ENCODE results near the gene EPHA5. TPM values are rescaled to one million over a fixed set of nuclear protein-coding genes. Genes with fewer than 3 reads are reported as not detected.
"Not testable (repeated sequence)": the region's sequence is repeated elsewhere in the genome, so short reads cannot be mapped to it uniquely, and the experiment has no call there.

Gene EPHA5
- total RNA-seq, 1 donor from 2014 or later = not detected

GRCh38 chr4:65370709-65371108, 299.6 kb downstream of the EPHA5 start:
- DNase-seq (ENCODE audit: low read depth in 2 of 2) = no peak

GRCh38 chr4:65367306-65367705, 303.0 kb downstream of the EPHA5 start:
- DNase-seq (ENCODE audit: low read depth in 2 of 2) = no peak

- no peak for DNase-seq (ENCODE audit: low read depth in 2 of 2)
Measured at GRCh38 chr4:65358914-65359313, 311.4 kb downstream of the EPHA5 start.

- no peak for DNase-seq (ENCODE audit: low read depth in 2 of 2)
Measured at GRCh38 chr4:65353098-65353497, 317.2 kb downstream of the EPHA5 start.

GRCh38 chr4:65344278-65344825, 325.9 kb downstream of the EPHA5 start:
- no peak for DNase-seq (ENCODE audit: low read depth in 2 of 2)

GRCh38 chr4:65343342-65343741, 326.9 kb downstream of the EPHA5 start:
- no peak for DNase-seq (ENCODE audit: low read depth in 2 of 2)

GRCh38 chr4:65341557-65341956, 328.7 kb downstream of the EPHA5 start:
- no peak for DNase-seq (ENCODE audit: low read depth in 2 of 2)

GRCh38 chr4:65340382-65341109, 329.7 kb downstream of the EPHA5 start:
- no peak for DNase-seq (ENCODE audit: low read depth in 2 of 2)

- no peak for DNase-seq (ENCODE audit: low read depth in 2 of 2)
Measured at GRCh38 chr4:65337371-65337770, 332.9 kb downstream of the EPHA5 start.

GRCh38 chr4:65336465-65336864, 333.8 kb downstream of the EPHA5 start:
- no peak for DNase-seq (ENCODE audit: low read depth in 2 of 2)

- no peak for DNase-seq (ENCODE audit: low read depth in 2 of 2)
Measured at GRCh38 chr4:65316534-65316933, 353.8 kb downstream of the EPHA5 start.

GRCh38 chr4:65311120-65311519, 359.2 kb downstream of the EPHA5 start:
- DNase-seq (ENCODE audit: low read depth in 2 of 2) = no peak

- no peak for DNase-seq (ENCODE audit: low read depth in 2 of 2)
Measured at GRCh38 chr4:65310586-65310985, 359.7 kb downstream of the EPHA5 start.

GRCh38 chr4:65308626-65309025, 361.7 kb downstream of the EPHA5 start:
- not testable (repeated sequence) for DNase-seq (ENCODE audit: low read depth in 2 of 2)

GRCh38 chr4:65302145-65302544, 368.1 kb downstream of the EPHA5 start:
- DNase-seq (ENCODE audit: low read depth in 2 of 2) = no peak

GRCh38 chr4:65296246-65296645, 374.0 kb downstream of the EPHA5 start:
- no peak for DNase-seq (ENCODE audit: low read depth in 2 of 2)

GRCh38 chr4:65287071-65287470, 383.2 kb downstream of the EPHA5 start:
- DNase-seq (ENCODE audit: low read depth in 2 of 2) = no peak
